GM19240 (cell line): ENCODE measurements around the gene MRPL32.
"Not testable (repeated sequence)": the region's sequence is repeated elsewhere in the genome, so short reads cannot be mapped to it uniquely, and the experiment has no call there.

ENCODE experiments used
- DNase-seq: peaks from one replicate; pipeline ENCODE4 v3.0.0; 2011; ENCODE audit warnings: low spot score; ENCODE audit not compliant: insufficient read length

The MRPL32 gene

DNA sequence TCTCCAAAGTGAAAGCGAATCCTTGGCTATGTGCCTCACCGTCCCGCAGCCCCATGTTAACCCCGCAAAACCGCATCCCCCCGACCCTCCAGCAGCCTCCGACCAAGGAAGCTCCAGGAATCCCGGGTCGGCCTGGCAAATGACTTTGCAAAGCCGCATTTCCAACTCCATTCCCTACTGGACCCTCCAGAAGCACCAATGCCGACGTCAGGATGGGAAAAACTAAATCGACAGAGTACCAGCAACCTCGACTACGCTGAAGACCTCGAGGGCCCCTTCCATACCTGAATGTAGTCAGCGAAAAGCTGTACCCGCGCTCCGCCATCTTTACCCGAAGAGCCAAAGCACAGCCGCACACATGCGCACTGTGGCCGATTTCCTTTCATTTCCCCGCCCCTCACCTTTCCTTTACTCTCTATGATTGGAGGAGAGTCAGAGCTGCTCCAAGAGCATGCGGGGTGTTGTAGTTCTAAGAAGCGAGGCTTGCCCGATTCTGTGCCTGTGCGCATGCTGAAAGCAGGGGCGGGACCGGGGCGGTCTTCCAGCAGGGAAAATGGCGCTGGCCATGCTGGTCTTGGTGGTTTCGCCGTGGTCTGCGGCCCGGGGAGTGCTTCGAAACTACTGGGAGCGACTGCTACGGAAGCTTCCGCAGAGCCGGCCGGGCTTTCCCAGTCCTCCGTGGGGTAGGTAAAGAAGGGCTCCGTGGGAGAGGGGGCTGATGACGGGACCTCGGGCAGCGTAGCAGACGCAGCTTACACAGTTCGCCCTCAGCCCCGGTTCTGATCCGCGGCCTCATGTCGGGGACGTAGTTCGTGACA, at the start of gene MRPL32, which contains the start of gene PSMA2:
Gene MRPL32, plus strand, starts transcription at position 543 of the 818 bp plus-strand sequence. Its CDS starts 11 bp downstream, at position 554.
Gene PSMA2, minus strand, starts transcription at position 341 of the 818 bp plus-strand sequence. Its CDS starts 16 bp downstream, at position 325.
- peak; percentile 77 for DNase-seq

DNA sequence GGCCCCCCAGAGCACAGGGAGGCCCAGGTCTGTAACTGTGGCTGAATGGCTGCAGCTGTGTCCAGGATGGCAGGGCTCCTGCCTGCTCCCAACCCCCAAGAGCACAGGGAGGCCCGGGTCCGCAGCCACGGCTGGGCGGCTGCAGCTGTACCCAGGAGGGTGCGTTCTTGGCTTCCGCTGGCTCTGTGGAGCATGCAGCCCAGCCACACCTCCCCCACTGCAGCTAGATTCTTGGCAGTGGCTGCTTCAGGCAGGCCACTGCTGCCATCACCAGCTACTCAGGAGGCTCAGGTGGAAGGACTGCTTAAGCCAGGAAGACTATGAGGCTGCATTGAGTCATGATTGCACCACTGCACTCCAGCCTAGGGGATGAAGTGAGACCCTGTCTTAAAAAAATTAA, 48.2 kb upstream of the MRPL32 start:
- no peak for DNase-seq

DNA sequence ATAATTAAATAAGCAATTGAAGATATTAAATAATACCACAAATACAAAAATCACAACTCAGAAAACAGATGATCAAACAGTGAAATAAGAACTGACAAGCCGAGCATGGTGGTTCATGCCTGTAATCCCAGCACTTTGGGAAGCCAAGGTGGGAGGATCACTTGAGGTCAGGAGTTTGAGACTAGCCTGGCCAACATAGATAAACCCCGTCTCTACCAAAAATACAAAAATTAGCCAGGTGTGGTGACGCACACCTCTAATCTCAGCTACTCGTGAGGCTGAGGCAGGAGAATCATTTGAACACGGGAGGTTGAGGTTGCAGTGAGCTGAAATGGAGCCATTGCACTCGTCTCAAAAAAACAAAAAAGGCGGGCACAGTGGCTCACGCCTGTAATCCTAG, 47.0 kb upstream of the MRPL32 start:
- not testable (repeated sequence) for DNase-seq

DNA sequence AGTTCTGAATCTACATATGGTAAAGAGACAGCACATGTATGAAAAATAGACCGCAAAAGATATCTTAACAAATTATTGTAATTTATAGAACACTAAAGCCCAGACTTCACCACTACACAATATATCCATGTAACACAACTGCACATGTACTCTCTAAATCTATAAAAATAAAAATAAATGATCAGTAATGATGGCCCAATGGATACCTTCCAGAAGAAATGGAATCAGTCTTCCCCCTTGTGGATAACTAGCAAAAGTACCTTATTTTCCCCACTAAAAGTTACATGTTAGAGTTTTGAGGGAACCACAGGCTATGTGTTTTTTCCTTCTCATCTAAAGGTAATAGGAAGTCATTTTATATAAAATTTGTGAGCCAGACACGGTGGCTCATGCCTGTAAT, 46.0 kb upstream of the MRPL32 start:
- DNase-seq, result no peak

DNA sequence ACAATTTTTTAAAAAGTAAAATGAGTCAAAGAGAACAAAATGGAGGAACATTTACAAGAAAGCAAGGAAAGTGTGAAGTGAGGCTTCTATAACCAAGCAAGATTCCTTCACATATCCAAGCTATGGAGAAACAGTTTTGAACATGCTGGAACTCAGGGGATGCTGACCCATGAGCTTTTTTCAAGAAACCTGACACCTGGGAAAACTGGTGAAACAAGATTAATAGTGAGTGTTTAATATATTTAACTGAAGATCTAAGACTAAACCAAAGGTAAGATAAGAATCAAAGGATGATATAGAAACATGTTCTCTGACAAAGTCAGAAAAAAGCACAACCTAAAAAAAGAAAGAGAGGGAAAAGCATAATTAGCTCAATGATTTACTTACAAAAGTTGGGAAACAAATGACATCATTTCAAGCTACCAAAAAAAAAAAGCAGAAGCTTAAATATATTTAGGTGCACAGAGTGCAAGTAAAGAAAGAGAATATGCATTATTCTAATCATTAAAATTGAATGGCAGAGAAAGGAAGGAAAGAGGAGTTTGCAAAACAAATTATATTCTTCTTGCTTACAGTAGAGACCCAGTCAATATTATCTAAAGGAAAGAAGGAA, 45.2 kb upstream of the MRPL32 start:
- no peak for DNase-seq

DNA sequence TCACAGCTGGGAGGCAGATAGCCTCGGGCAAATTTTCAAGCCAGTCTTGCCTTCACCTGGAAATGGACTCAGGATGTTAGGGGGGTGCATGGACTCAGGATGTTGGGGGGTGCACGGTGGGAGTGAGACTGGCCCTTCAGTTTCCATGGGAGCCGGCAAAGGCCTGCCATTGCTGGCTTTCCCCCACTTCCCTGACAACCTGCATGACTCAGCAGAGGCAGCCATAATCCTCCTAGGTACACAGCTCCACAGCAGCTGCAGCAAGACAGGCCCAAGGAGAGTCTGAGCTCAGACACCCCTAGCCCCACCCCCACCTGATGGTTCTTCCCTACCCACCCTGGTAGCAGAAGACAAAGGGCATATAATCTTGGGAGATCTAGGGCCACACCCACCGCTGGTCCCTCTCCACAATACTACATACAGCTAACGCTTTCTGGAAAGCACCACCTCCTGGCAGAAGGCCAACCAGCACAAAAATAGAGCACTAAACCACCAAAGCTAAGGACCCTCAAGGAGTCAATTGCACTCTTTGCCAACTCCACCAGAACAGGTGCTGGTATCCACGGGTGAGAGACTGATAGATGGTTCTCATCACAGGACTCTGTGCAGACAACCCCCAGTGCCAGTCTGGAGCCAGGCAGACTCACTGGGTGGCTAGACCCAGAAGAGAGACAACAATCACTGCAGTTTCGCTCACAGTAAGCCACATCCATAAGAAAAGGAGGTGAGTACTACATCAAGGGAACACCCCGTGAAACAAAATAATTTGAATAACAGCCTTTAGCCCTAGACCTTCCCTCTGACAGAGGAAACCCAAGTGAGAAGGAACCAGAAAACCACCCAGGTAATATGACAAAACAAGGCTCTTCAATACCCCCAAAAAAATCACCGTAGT, 38.6 kb upstream of the MRPL32 start:
- no peak for DNase-seq

DNA sequence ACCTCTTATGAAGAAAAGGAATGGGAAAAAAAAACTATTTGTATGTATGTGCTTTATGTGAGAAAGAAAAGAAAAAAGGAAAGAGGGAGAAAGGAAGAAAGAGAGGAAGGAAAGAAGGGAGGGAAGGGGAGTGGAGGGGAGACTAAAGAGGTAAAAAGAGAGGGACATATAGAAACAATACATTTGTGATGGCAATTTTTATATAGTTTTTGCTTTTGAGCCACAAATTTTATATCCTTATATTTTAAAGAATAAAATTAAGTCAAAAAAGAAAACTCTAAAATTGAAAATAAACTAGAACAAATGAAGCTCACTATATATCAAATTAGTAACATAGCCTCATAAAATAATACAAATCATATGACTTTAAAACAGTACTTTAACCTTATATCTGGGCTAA, 31.3 kb upstream of the MRPL32 start:
- DNase-seq, result no peak

DNA sequence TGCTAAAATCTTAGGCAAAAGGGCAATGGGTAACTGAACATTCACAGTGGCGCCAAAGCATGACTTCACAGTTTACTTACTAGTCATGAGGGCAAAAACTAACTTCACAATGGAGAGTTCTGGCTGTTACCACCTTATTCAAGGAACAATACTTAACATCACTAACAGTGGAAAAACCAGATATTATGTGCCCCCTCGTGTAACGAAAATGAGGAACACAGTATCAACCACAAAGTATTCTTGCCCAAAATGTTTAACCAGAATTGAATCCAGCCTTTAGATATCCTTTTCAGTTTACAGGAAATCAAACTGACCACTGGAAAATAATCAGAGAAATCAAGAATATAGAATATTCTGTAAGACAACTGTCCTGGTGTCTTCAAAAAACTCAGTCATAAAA, 29.8 kb upstream of the MRPL32 start:
- DNase-seq, result no peak

DNA sequence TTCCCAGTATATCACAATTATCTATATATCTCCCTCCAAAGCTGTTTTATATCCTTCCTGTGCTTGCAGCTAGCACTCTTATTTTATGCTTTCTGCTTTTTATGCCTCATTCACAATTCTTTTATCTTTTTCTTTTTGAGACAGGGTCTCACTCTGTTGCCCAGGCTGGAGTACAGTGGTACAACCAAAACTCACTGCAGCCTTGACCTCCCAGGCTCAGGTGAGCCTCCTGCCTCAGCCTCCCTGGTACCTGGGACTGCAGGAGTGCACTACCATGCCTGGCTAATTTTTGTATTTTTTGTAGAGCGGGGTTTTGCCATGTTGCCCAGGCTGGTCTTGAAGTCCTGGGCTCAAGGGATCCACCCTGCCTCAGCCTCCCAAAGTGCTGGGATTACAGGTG, 26.0 kb upstream of the MRPL32 start:
- DNase-seq, result no peak

DNA sequence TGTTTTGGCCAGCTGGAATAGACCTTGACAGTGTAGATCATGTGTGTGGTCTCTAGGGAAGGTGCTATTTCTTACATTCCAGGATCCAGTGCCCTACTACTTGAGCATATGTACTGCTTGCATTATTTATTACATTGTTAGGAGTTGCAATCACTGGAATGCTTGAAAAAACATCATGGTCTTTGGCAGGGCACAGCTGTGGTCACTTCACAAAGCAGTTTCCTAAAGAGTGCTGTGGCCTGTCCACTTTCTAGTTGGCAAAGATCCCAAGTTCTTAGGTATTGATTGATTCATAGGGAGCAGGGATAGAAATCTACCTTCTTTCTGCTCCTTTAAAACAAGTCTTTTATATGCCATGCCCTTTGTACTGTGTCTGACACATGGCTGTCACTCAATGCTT, 24.9 kb upstream of the MRPL32 start:
- no peak for DNase-seq

DNA sequence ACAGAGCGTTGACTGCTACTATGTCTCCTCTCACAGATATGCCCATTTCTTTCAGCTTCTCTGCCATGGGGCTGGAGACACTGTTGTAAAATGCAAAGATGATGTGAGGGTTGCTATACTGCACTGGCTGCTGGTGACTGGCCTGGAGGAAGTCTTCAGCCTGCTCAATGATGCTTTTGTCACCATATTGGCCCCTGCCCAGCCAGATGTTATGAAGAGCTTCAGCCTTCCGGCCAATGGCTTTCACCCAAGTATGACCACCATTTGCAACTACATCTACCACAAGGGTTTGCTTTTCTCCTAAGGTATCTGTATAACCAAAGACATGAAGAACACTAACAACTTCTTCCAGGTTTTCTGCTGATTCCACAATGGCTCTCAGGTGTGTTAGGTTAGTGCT, 21.9 kb upstream of the MRPL32 start:
- DNase-seq, result no peak

DNA sequence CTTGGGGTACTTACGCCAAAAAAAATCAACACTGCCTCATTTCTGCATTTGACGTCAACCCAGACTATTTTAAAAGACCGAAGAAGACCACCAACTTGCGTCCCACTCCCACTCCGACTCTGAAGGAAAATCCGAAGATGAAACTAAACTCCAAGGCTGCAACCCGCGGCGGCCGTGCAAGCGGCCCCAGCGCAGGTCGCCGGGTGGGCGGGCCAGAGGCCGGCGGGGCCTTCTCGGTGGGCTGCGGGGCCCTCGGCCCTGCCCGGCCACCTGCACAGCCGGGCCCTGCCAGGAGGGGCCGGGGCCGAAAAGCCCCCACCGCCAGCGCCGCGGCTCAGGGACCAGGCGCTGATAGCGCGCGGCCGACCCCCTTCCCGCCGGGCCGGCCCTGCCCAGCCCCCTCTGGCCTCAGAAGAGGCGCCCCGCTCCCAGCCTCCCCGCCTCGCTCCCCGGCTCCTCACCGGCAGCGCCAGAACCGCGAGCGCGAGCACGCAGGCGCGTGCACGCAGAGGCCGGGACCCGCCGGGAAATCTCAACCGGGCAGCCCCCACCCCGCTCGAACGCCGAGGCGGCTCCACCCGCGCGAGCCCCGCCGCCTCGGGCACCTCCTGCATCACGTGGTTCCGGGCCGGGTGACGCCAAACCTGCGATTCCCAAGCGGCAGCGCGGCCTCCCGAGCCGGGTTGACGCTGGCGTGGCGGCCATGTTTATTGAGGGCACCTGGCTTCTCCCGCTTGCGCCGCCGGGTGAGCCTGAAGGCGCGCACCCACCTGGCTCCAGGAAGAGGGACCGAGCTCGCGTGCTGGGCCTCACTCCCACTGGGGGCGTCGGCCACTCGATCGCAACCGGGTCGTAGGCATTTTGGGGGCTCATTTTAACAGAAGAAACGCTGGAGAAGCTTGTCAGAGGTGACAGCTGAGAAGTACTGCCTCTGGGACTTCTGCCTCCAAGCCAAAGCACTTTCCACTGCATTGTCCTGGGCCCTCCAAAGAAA, 20.4 kb upstream of the MRPL32 start, which contains the start of gene C7orf25:
Gene C7orf25, minus strand, starts transcription at position 617 of the 994 bp plus-strand sequence. CDS start 1,170 bp downstream, outside the sequence.
- DNase-seq, result peak; percentile 71

DNA sequence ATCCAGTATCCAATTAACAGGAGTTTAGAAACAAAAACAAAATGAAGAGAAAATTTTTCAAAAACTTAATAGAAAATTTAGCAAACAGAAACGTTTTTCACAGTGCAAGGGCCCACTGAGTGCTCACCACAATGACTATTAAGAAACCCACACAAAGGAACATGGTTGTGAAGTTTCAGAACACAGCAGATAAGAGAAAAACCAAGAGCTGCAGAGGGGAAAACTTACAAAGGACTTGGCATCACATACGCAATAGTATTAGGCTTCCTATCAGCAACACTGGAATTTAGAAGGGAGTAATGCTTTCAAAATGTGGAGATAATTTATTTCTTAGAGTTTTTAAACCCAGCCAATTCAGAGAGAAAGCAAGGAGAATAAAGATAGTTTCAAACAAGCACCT, 18.6 kb upstream of the MRPL32 start:
- no peak for DNase-seq

DNA sequence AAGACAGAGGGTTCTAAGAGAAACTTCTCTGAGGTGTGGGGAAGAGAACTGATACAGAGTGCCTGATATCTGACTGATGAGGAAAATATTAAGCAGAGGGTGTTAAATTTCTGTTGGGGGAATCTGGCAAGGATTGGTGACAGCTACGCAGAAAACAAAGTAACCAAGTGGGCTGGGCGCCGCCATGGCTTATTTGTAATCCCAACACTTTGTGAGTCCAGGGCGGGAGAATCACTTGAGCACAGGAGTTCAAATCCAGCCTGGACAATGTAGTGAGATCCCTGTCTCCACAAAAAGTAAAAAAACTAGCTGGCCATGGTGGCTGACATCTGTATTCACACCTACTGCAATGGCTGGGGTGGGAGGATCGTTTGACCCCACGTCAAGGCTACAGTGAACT, 18.2 kb upstream of the MRPL32 start:
- no peak for DNase-seq

DNA sequence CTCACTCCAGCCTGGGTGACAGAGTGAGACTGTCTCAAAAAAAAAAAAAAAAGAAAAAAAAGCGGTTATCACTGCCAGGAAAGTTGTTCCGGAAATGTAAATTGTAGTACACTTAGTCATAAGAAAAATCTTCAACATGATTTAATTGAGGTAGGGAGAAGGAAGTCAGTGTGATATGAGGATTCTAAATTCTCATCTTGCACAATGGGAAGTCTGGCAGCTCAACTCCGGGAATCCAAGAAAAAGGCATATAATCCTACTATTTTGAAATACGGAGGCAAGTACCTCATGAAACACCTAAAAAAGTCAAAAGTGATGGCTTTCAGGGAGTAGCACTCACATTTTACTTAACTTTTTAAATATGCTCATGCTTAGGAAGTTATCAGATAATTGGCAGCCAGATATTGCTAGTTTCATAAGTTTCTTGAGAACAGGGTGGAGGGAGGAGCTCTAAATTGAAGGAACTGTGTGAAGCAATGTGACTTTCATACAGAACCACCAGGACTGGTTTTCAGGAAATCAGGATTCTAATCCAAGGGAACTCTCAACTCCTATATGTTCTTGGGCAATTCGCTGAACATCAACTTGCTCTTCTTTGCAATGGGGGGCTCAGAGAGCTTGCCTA, 17.6 kb upstream of the MRPL32 start:
- DNase-seq, result no peak

DNA sequence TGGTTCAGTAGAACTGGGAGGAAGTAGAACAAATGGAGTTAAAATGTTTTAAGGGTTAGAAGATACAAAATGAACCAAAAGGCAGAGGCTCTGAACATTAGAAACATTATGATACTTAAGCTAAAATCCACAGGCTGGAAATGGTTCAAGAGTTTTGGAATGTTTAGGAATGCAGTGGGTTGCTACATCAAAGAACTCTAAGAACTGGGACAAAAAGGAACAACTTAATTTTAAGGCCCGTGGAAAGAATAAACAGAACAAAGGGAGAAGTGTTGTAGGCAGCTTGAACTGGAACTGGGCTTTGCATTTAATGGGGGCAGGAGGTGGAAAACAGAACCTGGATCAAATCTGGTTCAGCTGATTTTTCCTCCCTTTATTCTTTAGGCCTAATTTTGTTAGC, 16.8 kb upstream of the MRPL32 start:
- DNase-seq, result no peak

DNA sequence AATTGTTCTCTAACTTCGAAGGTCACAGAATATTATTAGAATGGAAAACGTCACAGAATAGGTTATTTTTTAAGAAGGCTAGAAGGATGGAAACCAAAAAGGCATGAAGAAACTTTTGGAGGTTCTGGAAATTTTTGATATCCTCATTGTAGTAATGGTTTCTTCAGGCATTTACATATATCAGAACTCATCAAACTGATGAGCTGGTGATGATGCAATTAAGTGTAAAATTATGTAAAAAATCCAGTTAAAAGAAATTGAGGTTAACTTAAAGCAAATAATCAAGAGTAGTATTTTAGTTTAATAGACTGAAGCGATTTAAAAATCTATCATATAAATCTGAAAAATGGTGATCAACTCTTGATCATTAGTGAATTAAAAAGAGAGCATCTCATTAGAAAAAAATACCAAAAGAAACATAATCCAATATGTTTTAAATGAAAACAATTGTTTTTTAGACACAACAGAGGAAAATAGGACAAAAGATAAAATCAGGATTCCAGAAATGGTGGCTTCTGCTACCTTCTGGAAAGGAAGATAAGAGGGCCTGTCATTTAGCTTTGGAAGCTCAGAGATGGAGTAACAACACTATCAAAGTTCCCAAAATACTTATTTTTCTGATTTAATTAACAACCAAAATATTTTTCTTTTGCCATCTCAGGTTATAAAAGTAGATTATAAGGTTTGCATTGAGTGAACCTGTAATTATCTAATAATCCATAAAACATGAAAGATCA, 10.0 kb upstream of the MRPL32 start:
- DNase-seq, result no peak

DNA sequence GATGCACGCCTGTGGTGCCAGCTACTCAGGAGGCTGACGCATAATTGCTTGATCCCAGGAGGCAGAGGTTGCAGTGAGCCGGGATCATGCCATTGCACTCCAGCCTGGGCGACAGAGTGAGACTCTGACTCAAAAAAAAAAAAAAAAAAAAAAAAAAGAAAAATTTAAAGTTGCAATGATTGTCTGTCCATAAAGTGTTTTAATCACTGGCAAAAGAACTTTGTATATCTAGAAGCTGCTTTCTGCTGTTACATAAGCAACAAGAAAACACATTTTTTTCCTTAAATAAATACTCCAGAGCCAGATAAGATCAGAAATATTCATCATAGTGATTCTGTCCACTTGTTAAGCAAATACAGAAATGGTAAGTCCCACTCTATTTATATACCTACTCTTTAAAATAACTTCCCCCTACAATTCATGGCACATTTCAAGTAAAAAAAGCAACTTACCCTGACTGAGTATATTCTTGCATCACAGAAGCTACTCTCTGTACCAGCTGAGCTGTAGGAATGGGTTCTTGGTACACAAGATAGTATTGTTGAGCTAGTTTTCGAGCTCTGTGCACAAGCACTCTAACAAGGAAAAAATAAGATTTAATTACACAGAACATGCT, 7.8 kb upstream of the MRPL32 start:
- DNase-seq, result no peak

DNA sequence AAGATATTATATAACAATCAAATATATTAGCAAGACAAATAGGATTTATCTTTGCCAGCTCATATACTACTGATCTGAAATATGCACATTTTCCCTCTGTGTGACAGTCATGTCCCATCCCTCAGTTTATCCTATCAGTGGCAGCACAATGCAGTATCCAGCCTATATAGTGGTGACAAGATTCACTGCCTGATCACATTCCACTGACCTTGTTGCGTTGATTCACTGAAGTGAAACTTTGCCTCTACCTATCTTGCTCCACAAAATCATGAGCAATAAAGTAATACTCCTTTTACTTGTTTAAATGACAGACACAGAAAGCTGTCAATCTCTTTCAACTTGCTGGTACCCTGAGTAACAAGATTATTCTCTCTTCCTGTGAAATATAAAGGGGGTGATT, 6.5 kb upstream of the MRPL32 start:
- DNase-seq, result no peak
